Measurements from ENCODE around the gene ZDHHC5. TPM values are rescaled to one million over a fixed set of nuclear protein-coding genes. Genes with fewer than 3 reads are reported as not detected.

ZDHHC5 gene
- total RNA-seq (2021) (49.3 to 51.6 TPM (median 50.5 TPM) in 3 replicates), Bru-seq, nascent RNA (percentile 83 among the genes with signal in this experiment)
- long read RNA-seq, experiment 1, full-length matches to known transcripts = 273 of 392 reads
- long read RNA-seq, experiment 1, partial matches to known transcripts = 56 of 392 reads
- long read RNA-seq, experiment 1, other reads (novel, unspliced or antisense) = 63 of 392 reads
- long read RNA-seq, experiment 2, full-length matches to known transcripts = 13 of 60 reads
- long read RNA-seq, experiment 2, partial matches to known transcripts = 38 of 60 reads
- long read RNA-seq, experiment 2, other reads (novel, unspliced or antisense) = 9 of 60 reads
- long read RNA-seq, experiment 3, full-length matches to known transcripts = 1 of 5 reads
- long read RNA-seq, experiment 3, partial matches to known transcripts = 4 of 5 reads
- long read RNA-seq, experiment 3, other reads (novel, unspliced or antisense) = 0 of 5 reads

- DNase-seq (ENCODE audit: low spot score) (peak; percentile 99), ATAC-seq (peak; percentile 87)
- CTCF ChIA-PET = interaction anchor here (0.6 to 1.0 kb wide), 3 partner anchors 23 to 174 kb away, joined by 3 read pairs; partner anchors contain the start of gene BTBD18
- H3K27me3 Mint-ChIP-seq (ENCODE audit: low read depth) = no peaks in the 10 kb centered on the region
- H3K27ac Mint-ChIP-seq = peak within 1 kb of the TSS; percentile 100
- H3K9me3 Mint-ChIP-seq = no peaks in the 10 kb centered on the region
- POLR2A ChIA-PET = interaction anchor here (0.7 to 0.9 kb wide), 2 partner anchors 27 to 28 kb away, joined by 5 read pairs; no protein-coding TSS in a partner anchor
- peak within 1 kb of the TSS; percentile 99 for H3K4me3 Mint-ChIP-seq
- H3K4me1 Mint-ChIP-seq = peaks cover 19% of the 10 kb centered on the region
- peaks cover 18% of the 10 kb centered on the region for H3K36me3 Mint-ChIP-seq
- TF ChIP-seq MYBL2 (CRISPR knock-in tag; IDR thresholded peaks at IDR 0.05) (0 out of 2 replicates have a peak, but pooled peaks have one; percentile 18), STAT6 (CRISPR knock-in tag; conservative IDR thresholded peaks at IDR 0.05; ENCODE audit: low read depth) (no peak), ZNF512 (CRISPR knock-in tag; IDR thresholded peaks at IDR 0.05; ENCODE audit: borderline replicate concordance) (no peak), FOXP4 (CRISPR knock-in tag; IDR thresholded peaks at IDR 0.05) (peak; percentile 74), ATF1 (CRISPR knock-in tag; IDR thresholded peaks at IDR 0.05) (peak; percentile 85; the same call in 1 of the 2 replicates), EMX1 (CRISPR knock-in tag; IDR thresholded peaks at IDR 0.05) (no peak), KAT7 (CRISPR knock-in tag; IDR thresholded peaks at IDR 0.05; ENCODE audit: borderline replicate concordance) (peak; percentile 68; the same call in 1 of the 2 replicates), E2F5 (CRISPR knock-in tag; IDR thresholded peaks at IDR 0.05) (peak; percentile 80; the same call in 1 of the 2 replicates), TEAD1 (CRISPR knock-in tag; IDR thresholded peaks at IDR 0.05) (peak; percentile 49; the same call in 1 of the 2 replicates), RELA (CRISPR knock-in tag; IDR thresholded peaks at IDR 0.05; ENCODE audit: borderline replicate concordance) (0 out of 2 replicates have a peak, but pooled peaks have one; percentile 50), MLX (CRISPR knock-in tag; IDR thresholded peaks at IDR 0.05) (no peak), IRF1 (CRISPR knock-in tag; IDR thresholded peaks at IDR 0.05) (no peak), ZNF532 (CRISPR knock-in tag; IDR thresholded peaks at IDR 0.05; ENCODE audit: borderline replicate concordance) (no peak), ZSCAN18 (CRISPR knock-in tag; IDR thresholded peaks at IDR 0.05) (no peak), ESRRA (CRISPR knock-in tag; IDR thresholded peaks at IDR 0.05; ENCODE audit: borderline replicate concordance) (peak; percentile 84), CTCF (IDR thresholded peaks at IDR 0.05) (peak; percentile 22; the same call in 1 of the 2 replicates)
Observed at GRCh38 chr11:57667736-57668433, at the start of gene ZDHHC5. Gene ZDHHC5 (plus strand): TSS chr11:57668114. CDS start chr11:57673091, 4,977 bp downstream.

Data from WTC11 (cell line).